ENCODE data around the gene EBP.

The EBP gene

DNA sequence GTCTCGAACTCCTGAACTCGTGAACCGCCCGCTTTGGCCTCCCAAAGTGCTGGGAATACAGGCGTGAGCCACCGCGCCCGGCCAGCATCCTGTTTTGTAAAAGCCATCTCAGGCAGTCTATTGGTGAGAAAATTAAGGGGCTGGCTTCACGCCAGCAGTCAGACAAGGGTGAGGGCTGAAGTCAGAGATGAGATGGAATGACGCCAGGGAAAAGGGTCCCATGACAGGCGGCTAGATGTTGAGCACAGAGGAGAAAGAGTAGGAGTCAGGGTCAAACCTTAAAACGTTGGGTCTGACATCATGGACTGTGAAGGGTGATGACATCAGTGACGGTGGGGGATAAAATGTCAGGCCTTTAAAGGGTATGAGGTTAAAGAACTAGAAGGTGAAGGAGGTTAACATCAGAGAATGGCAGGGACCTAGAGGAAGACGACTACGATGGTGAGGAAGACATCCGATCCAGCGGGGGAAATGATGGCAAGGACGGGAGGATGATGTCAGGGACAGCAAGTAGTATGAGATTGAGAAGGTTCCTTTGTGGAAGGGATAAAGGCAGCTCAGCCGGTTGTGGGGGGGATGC lies 52.2 kb downstream of the EBP start:
- H3K79me1 ChIP-seq (ENCODE audit: low read length): peaks cover 2% of the 10 kb centered on the region
- peaks cover 4% of the 10 kb centered on the region for H3K4me1 ChIP-seq (ENCODE audit: control insufficient read depth, low read depth, low read length)
- H3K9ac ChIP-seq (ENCODE audit: low read length): peak overlapping the region; percentile 82
- no peak overlapping the region for H3K4ac ChIP-seq (ENCODE audit: low read depth, low read length)
- peaks cover 14% of the 10 kb centered on the region for H3K36me3 ChIP-seq (ENCODE audit: control insufficient read depth, insufficient read depth, low read length)
- peak overlapping the region; percentile 69 for H2AK5ac ChIP-seq (ENCODE audit: low read length)
- peak overlapping the region; percentile 79 for H3K4me2 ChIP-seq (ENCODE audit: low read length)
- H4K8ac ChIP-seq (ENCODE audit: low read depth, low read length): no peak overlapping the region
- H3K27ac ChIP-seq (ENCODE audit: low read depth, low read length): no peak overlapping the region
- no peak overlapping the region for H2BK120ac ChIP-seq (ENCODE audit: low read depth, low read length)
- H4K5ac ChIP-seq (ENCODE audit: low read length): no peak overlapping the region
- H2BK15ac ChIP-seq (replicated peaks; ENCODE audit: low read depth): no peak overlapping the region
- H3K23ac ChIP-seq (ENCODE audit: low read length): no peak overlapping the region
- no CpG with 5 or more reads among the region's 19 CpGs for whole genome bisulfite sequencing (ENCODE audit: extremely low coverage, insufficient coverage, low lambda C conversion rate)
- H2BK5ac ChIP-seq (ENCODE audit: low read length): no peak overlapping the region
- no peaks in the 10 kb centered on the region for H3K27me3 ChIP-seq (ENCODE audit: insufficient read depth, low read length, poor library complexity)
- H3K18ac ChIP-seq (ENCODE audit: low read length): no peak overlapping the region
- H3K4me3 ChIP-seq (ENCODE audit: low read length): peak overlapping the region; percentile 65
- H3K56ac ChIP-seq (ENCODE audit: low read length): peak overlapping the region; percentile 85
- no peak for DNase-seq
- H3K79me2 ChIP-seq (ENCODE audit: control insufficient read depth, insufficient read depth, low read length): peaks cover 18% of the 10 kb centered on the region

DNA sequence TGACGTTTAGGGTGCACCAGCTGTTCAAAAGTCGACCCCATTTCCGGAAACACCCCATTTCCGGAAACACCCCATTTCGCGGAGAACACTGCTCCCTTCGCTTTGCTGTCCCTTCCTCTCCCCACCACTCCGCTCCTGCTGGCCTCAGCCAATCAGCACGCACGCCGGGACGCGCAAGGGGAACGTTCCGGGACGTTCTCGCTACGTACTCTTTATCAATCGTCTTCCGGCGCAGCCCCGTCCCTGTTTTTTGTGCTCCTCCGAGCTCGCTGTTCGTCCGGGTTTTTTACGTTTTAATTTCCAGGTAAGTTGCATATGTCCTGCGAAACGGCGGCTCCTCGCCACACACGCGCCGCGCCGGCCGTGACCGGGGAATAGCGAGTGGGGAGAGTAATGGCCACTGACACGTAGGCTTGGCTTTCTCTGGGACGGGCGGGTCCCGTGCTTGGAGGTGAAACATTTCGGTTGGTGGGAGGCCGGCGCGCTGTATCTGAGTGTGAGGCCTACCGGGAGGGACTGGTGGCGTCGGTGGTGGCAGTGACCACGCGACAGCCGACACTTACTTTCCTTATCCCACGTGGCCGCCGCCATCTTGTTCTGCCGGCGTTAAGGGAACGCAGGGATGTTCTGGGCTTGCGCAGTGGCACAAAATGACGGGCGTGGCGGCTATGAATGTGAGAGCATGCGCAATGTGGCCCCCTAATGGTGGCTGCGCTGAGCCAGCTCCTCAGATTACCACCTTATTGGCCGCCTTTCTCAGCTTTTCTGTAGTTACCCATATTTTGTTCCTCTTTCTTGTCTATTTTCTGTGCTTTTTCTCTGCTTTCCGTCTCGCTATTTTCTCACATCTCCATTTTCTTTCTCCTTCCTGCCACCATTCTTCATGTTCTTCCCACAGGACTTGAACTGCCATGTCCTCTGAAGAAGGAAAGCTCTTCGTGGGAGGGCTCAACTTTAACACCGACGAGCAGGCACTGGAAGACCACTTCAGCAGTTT lies 53.0 kb downstream of the EBP start, which contains the start of gene RBM3:
TSS of gene RBM3 (plus strand) at position 215 of the 997 bp plus-strand sequence. CDS start at position 912, 697 bp downstream.
- no peak within 1 kb of the TSS for H2BK15ac ChIP-seq (replicated peaks; ENCODE audit: low read depth)
- no peak within 1 kb of the TSS for H3K23ac ChIP-seq (ENCODE audit: low read length)
- H3K4ac ChIP-seq (ENCODE audit: low read depth, low read length): peak within 1 kb of the TSS; percentile 98
- H3K4me2 ChIP-seq (ENCODE audit: low read length): peak within 1 kb of the TSS; percentile 79
- H3K4me3 ChIP-seq (ENCODE audit: low read length): peak within 1 kb of the TSS; percentile 86
- peaks cover 18% of the 10 kb centered on the region for H3K79me2 ChIP-seq (ENCODE audit: control insufficient read depth, insufficient read depth, low read length)
- peak within 1 kb of the TSS; percentile 60 for H4K5ac ChIP-seq (ENCODE audit: low read length)
- peak within 1 kb of the TSS; percentile 85 for H2BK5ac ChIP-seq (ENCODE audit: low read length)
- H2AK5ac ChIP-seq (ENCODE audit: low read length): peak within 1 kb of the TSS; percentile 95
- H4K8ac ChIP-seq (ENCODE audit: low read depth, low read length): peak within 1 kb of the TSS; percentile 81
- WGBS (ENCODE audit: extremely low coverage, insufficient coverage, low lambda C conversion rate): no CpG with 5 or more reads among the region's 71 CpGs
- H3K27ac ChIP-seq (ENCODE audit: low read depth, low read length): peak within 1 kb of the TSS; percentile 86
- DNase-seq: peak; percentile 92
- H2BK120ac ChIP-seq (ENCODE audit: low read depth, low read length): peak within 1 kb of the TSS; percentile 29
- peaks cover 4% of the 10 kb centered on the region for H3K4me1 ChIP-seq (ENCODE audit: control insufficient read depth, low read depth, low read length)
- H3K18ac ChIP-seq (ENCODE audit: low read length): peak within 1 kb of the TSS; percentile 95
- H3K36me3 ChIP-seq (ENCODE audit: control insufficient read depth, insufficient read depth, low read length): peaks cover 14% of the 10 kb centered on the region
- H3K27me3 ChIP-seq (ENCODE audit: insufficient read depth, low read length, poor library complexity): no peaks in the 10 kb centered on the region
- H3K9ac ChIP-seq (ENCODE audit: low read length): peak within 1 kb of the TSS; percentile 98
- H3K79me1 ChIP-seq (ENCODE audit: low read length): peaks cover 2% of the 10 kb centered on the region
- peak within 1 kb of the TSS; percentile 95 for H3K56ac ChIP-seq (ENCODE audit: low read length)

DNA sequence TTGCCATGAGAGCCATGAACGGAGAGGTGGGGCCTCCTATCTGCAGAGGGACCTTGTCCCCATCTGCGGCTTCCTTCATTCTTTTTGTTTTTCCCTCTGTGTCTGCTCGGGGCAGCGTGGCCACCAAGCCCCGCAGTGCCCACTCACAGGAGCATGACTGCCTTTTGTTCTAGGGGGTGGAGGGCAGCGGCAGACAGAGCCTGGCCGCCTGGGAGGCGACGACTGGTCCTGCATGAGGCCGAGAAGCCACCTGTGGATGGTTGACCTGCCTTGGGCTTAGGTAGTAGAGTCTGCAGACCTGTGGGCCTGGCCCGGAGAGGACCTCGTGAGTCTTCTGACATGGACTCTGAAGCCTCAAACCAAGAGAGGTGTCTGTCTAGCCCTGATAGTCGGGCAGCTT lies 54.0 kb downstream of the EBP start:
- Histone ChIP-seq H3K27ac (ENCODE audit: low read depth, low read length) (no peak overlapping the region), H3K23ac (ENCODE audit: low read length) (no peak overlapping the region), H3K36me3 (ENCODE audit: control insufficient read depth, insufficient read depth, low read length) (peaks cover 14% of the 10 kb centered on the region), H3K79me1 (ENCODE audit: low read length) (peaks cover 2% of the 10 kb centered on the region), H2BK120ac (ENCODE audit: low read depth, low read length) (no peak overlapping the region), H4K5ac (ENCODE audit: low read length) (no peak overlapping the region), H3K56ac (ENCODE audit: low read length) (peak overlapping the region; percentile 92), H2AK5ac (ENCODE audit: low read length) (no peak overlapping the region), H3K4me3 (ENCODE audit: low read length) (no peak overlapping the region), H3K4ac (ENCODE audit: low read depth, low read length) (no peak overlapping the region), H3K18ac (ENCODE audit: low read length) (no peak overlapping the region), H4K8ac (ENCODE audit: low read depth, low read length) (no peak overlapping the region), H3K27me3 (ENCODE audit: insufficient read depth, low read length, poor library complexity) (no peaks in the 10 kb centered on the region), H3K79me2 (ENCODE audit: control insufficient read depth, insufficient read depth, low read length) (peaks cover 18% of the 10 kb centered on the region), H3K9ac (ENCODE audit: low read length) (peak overlapping the region; percentile 92), H2BK15ac (replicated peaks; ENCODE audit: low read depth) (no peak overlapping the region), H3K4me1 (ENCODE audit: control insufficient read depth, low read depth, low read length) (peaks cover 4% of the 10 kb centered on the region), H2BK5ac (ENCODE audit: low read length) (no peak overlapping the region), H3K4me2 (ENCODE audit: low read length) (peak overlapping the region; percentile 64)
- DNase-seq: no peak
- WGBS (ENCODE audit: extremely low coverage, insufficient coverage, low lambda C conversion rate): no CpG with 5 or more reads among the region's 13 CpGs

DNA sequence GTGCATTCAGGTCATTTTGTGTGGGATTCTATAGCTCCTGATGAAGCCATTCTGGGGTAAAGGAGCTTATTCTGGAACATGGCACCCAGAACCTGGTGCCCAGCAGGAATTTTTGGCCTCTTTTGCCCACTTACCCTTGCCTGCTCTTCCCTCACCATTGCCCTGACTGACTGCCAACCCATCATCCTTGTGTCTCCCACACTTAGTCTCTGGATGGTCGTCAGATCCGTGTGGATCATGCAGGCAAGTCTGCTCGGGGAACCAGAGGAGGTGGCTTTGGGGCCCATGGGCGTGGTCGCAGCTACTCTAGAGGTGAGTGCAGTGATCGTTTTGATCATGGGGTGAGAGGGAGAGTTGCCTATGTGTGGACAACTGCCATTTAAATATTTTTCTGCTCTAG lies 54.5 kb downstream of the EBP start:
- Histone ChIP-seq H3K18ac (ENCODE audit: low read length) (no peak overlapping the region), H3K56ac (ENCODE audit: low read length) (peak overlapping the region; percentile 92), H2AK5ac (ENCODE audit: low read length) (no peak overlapping the region), H3K23ac (ENCODE audit: low read length) (no peak overlapping the region), H2BK5ac (ENCODE audit: low read length) (no peak overlapping the region), H2BK15ac (replicated peaks; ENCODE audit: low read depth) (no peak overlapping the region), H3K9ac (ENCODE audit: low read length) (peak overlapping the region; percentile 92), H3K4ac (ENCODE audit: low read depth, low read length) (no peak overlapping the region), H2BK120ac (ENCODE audit: low read depth, low read length) (no peak overlapping the region), H4K5ac (ENCODE audit: low read length) (no peak overlapping the region), H3K27ac (ENCODE audit: low read depth, low read length) (no peak overlapping the region), H3K79me2 (ENCODE audit: control insufficient read depth, insufficient read depth, low read length) (peaks cover 18% of the 10 kb centered on the region), H3K36me3 (ENCODE audit: control insufficient read depth, insufficient read depth, low read length) (peaks cover 14% of the 10 kb centered on the region), H3K4me1 (ENCODE audit: control insufficient read depth, low read depth, low read length) (peaks cover 4% of the 10 kb centered on the region), H3K4me3 (ENCODE audit: low read length) (no peak overlapping the region), H3K4me2 (ENCODE audit: low read length) (peak overlapping the region; percentile 64), H3K79me1 (ENCODE audit: low read length) (peaks cover 2% of the 10 kb centered on the region), H3K27me3 (ENCODE audit: insufficient read depth, low read length, poor library complexity) (no peaks in the 10 kb centered on the region), H4K8ac (ENCODE audit: low read depth, low read length) (no peak overlapping the region)
- DNase-seq: no peak
- WGBS (ENCODE audit: extremely low coverage, insufficient coverage, low lambda C conversion rate): no CpG with 5 or more reads among the region's 6 CpGs
